Hepatocyte (in vitro differentiated cells): Measurements from ENCODE around the gene DPCD. TPM values are rescaled to one million over a fixed set of nuclear protein-coding genes. Genes with fewer than 3 reads are reported as not detected.

ENCODE experiments used
- DNase-seq: peaks from one replicate; pipeline ENCODE4 v3.0.0-alpha.2; 2016; ENCODE audit warnings: low spot score
- H2AFZ ChIP-seq: fragments of 200-600 bp; sonication (generic); 2 replicates; pipeline ENCODE4 v1.6.0; 2016; ENCODE audit warnings: antibody characterized with exemption, mild to moderate bottlenecking
- H3K27ac ChIP-seq: fragments of 200-600 bp; sonication (generic); 2 replicates; pipeline ENCODE4 v1.5.1; 2016; ENCODE audit warnings: mild to moderate bottlenecking
- H3K27me3 ChIP-seq: fragments of 200-600 bp; sonication (generic); 2 replicates; pipeline ENCODE4 v1.6.1; 2016
- H3K36me3 ChIP-seq: fragments of 200-600 bp; sonication (generic); replicated peaks from 2 replicates; pipeline ENCODE4 v1.5.1; 2016; ENCODE audit warnings: low read depth; ENCODE audit not compliant: insufficient read depth
- H3K4me1 ChIP-seq: fragments of 200-600 bp; sonication (generic); 2 replicates; pipeline ENCODE4 v1.5.1; 2016; ENCODE audit warnings: mild to moderate bottlenecking, moderate library complexity; ENCODE audit not compliant: insufficient read depth
- H3K4me2 ChIP-seq: fragments of 200-600 bp; sonication (generic); 2 replicates; pipeline ENCODE4 v1.6.0; 2016
- H3K4me3 ChIP-seq: fragments of 200-600 bp; sonication (generic); 2 replicates; pipeline ENCODE4 v1.5.1; 2016; ENCODE audit warnings: mild to moderate bottlenecking
- H3K79me2 ChIP-seq: fragments of 200-600 bp; sonication (generic); 2 replicates; pipeline ENCODE4 v1.6.0; 2017; ENCODE audit warnings: mild to moderate bottlenecking
- H3K9me2 ChIP-seq: fragments of 200-600 bp; sonication (generic); replicated peaks from 2 replicates; pipeline ENCODE4 v1.6.0; 2017; ENCODE audit warnings: mild to moderate bottlenecking; ENCODE audit not compliant: insufficient read depth
- H3K9me3 ChIP-seq: fragments of 200-600 bp; sonication (generic); 2 replicates; pipeline ENCODE4 v1.5.1; 2016; ENCODE audit warnings: low read depth, mild to moderate bottlenecking
- H4K20me1 ChIP-seq: fragments of 200-600 bp; sonication (generic); 2 replicates; pipeline ENCODE4 v1.6.0; 2016; ENCODE audit warnings: mild to moderate bottlenecking; ENCODE audit not compliant: insufficient read depth, poor library complexity, severe bottlenecking
- EZH2 ChIP-seq: fragments of 200-600 bp; sonication (generic); IDR thresholded peaks from 2 replicates; pipeline ENCODE4 v1.6.1; 2016; ENCODE audit warnings: antibody characterized with exemption, mild to moderate bottlenecking, borderline replicate concordance
- EZH2phosphoT487 ChIP-seq: fragments of 200-600 bp; sonication (generic); IDR thresholded peaks from one replicate; pipeline ENCODE4 v1.6.1; 2018; ENCODE audit warnings: antibody characterized with exemption, mild to moderate bottlenecking, low read depth, moderate library complexity; ENCODE audit not compliant: unreplicated experiment, severe bottlenecking
- WGBS: methylation state at CpG from one replicate; pipeline ENCODE4 v1.1.6; 2016; ENCODE audit warnings: low lambda C conversion rate; ENCODE audit errors: missing lambda C conversion rate; 5-methylcytosine and 5-hydroxymethylcytosine counted together
- polyA plus RNA-seq: library from polyadenylated mRNA; unstranded; fragments of >200 nt; fragmentation: Nextera tagmentation; extraction: Ambion mirVana; gene quantifications from 2 replicates; pipeline ENCODE4 v1.2.1, GENCODE V29; 2016
- total RNA-seq: library from RNA; depleted of rRNA; stranded (reverse); fragments of >200 nt; gene quantifications from 2 replicates; pipeline ENCODE4 v1.2.3, GENCODE V29; 2014
- TF ChIP-seq, protein P1 (sequence below): fragments of 200-600 bp; sonication (generic); IDR thresholded peaks from 2 replicates; pipeline ENCODE4 v1.5.1; 2016; ENCODE audit warnings: antibody characterized with exemption, mild to moderate bottlenecking; ENCODE audit not compliant: poor library complexity

DPCD gene
- total and polyA plus RNA-seq, 2 experiments from 2014 or later: 24.8 to 26.5 TPM

DNA sequence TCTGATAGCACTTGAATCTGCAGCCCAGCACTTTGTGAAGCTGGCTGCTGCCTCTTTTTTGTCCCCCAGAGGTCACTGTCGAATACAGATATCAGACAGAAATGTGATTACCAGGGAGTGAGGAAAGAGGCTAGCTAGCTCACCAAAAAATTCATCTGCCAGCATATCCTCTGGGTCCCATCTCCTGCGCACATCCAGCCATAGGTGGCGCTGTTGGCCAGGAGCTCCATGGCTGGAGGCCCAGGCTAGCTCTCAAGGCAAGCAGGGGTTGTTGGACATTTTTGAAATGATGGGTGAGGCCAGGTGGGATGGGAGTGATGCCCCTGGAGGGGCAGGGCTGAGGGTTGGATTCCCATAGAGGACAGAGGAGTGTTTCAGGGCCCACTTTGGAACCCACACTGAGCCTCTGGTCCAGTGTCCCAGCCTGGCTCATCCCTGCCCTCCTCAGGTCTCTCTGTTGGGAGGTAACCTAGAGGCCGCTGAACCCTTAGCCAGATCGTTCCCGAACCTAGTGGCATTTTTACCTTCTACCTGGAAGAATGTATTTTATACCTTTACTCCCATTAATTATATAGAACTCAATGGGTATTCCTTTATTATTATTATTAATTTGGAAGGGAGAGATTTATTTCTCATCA is 14.8 kb downstream of the DPCD start:
- no peaks in the 10 kb centered on the region for H3K36me3 ChIP-seq
- H3K9me2 ChIP-seq: no peaks in the 10 kb centered on the region
- WGBS: 40% methylated on average over 6 of the region's 6 CpGs

DNA sequence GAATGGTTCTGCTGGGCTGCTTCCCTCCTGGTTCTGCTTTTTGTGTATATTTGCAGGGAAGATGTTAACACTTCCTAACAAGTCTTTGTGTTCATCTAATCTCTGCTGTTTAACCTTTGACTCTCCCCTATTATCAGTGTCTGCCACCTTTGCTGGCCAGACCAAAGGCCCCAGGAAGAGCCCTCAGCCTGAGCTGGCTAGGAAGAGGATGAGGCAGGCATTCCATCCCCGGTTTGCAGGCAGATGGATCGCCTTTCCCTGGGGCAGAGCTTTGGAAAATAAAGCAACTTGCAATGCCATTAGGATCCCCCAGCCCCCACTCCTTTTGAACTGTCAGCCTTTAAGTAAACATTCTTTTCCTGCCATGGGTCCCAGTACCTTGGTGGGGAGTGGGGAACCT is 19.0 kb downstream of the DPCD start:
- DNase-seq: no peak
- Histone ChIP-seq H4K20me1 (no peaks in the 10 kb centered on the region), H3K4me2 (no peak overlapping the region), H3K4me1 (no peaks in the 10 kb centered on the region), H3K27ac (no peak overlapping the region), H3K27me3 (no peaks in the 10 kb centered on the region), H3K36me3 (no peaks in the 10 kb centered on the region), H3K4me3 (no peak overlapping the region), H3K9me3 (no peaks in the 10 kb centered on the region), H3K79me2 (no peaks in the 10 kb centered on the region), H3K9me2 (no peaks in the 10 kb centered on the region), H2AFZ (no peak overlapping the region)
- 17% methylated on average over 2 of the region's 2 CpGs for WGBS
- TF ChIP-seq, protein P1, sequence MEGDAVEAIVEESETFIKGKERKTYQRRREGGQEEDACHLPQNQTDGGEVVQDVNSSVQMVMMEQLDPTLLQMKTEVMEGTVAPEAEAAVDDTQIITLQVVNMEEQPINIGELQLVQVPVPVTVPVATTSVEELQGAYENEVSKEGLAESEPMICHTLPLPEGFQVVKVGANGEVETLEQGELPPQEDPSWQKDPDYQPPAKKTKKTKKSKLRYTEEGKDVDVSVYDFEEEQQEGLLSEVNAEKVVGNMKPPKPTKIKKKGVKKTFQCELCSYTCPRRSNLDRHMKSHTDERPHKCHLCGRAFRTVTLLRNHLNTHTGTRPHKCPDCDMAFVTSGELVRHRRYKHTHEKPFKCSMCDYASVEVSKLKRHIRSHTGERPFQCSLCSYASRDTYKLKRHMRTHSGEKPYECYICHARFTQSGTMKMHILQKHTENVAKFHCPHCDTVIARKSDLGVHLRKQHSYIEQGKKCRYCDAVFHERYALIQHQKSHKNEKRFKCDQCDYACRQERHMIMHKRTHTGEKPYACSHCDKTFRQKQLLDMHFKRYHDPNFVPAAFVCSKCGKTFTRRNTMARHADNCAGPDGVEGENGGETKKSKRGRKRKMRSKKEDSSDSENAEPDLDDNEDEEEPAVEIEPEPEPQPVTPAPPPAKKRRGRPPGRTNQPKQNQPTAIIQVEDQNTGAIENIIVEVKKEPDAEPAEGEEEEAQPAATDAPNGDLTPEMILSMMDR: no peak
- TF ChIP-seq EZH2: no peak
- no peak for TF ChIP-seq EZH2phosphoT487

More for the DNA sequence above, 14.8 kb downstream of the DPCD start:
- Histone ChIP-seq H2AFZ (no peak overlapping the region), H3K27ac (no peak overlapping the region), H3K4me3 (no peak overlapping the region), H3K4me1 (no peaks in the 10 kb centered on the region), H3K9me3 (no peaks in the 10 kb centered on the region), H3K79me2 (no peaks in the 10 kb centered on the region), H3K27me3 (no peaks in the 10 kb centered on the region), H3K4me2 (no peak overlapping the region), H4K20me1 (no peaks in the 10 kb centered on the region)
- DNase-seq: peak; percentile 82
- TF ChIP-seq, protein P1: peak; percentile 76
- TF ChIP-seq EZH2: no peak

DNA sequence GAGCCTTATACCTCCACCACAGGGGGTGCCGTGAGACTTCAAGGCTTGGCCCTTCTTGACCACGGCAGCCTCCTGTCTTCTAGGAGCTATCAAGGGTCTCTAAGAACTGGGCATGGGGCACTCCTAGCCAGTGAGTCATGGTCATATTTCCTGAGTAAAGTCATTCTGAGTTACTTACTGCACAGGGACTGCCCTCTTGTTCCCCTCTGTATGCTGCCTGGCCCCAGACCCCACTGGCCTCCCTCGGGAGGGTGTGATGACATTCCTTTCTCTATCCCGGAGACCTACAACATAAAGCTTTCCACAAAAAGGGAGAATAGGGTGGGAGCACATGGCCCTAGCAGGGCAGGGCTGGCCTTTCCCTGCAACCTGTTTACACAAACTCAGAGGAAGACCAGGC is 21.4 kb downstream of the DPCD start:
- Histone ChIP-seq H4K20me1 (no peaks in the 10 kb centered on the region), H3K4me2 (no peak overlapping the region), H3K36me3 (no peaks in the 10 kb centered on the region), H2AFZ (no peak overlapping the region), H3K4me1 (no peaks in the 10 kb centered on the region), H3K4me3 (no peak overlapping the region), H3K79me2 (no peaks in the 10 kb centered on the region), H3K9me3 (no peaks in the 10 kb centered on the region), H3K27ac (no peak overlapping the region), H3K9me2 (no peaks in the 10 kb centered on the region), H3K27me3 (no peaks in the 10 kb centered on the region)
- DNase-seq: no peak
- TF ChIP-seq EZH2phosphoT487 (no peak), EZH2 (no peak)
- TF ChIP-seq, protein P1: no peak
- 81% methylated on average over 4 of the region's 4 CpGs for WGBS
